ENCODE measurements around the gene BLVRA.

DNA sequence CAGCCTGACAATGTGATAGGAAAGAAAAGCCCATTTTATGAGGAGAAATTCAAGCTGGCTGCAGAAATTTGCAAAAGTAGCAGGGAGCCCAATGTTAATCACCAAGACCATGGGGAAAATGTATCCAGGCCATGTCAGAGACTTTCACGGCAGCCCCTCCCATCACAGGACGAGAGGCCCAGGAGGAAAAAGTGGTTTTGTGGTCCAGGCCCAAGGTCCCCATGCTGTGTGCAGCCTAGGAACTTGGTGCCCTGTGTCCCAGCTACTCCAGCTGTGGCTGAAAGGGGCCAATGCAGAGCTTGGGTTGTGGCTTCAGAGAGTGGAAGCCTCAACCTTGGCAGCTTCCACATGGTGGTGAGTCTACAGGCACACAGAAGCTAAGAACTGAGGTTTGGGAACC is 41.9 kb upstream of the BLVRA start:
- no peak for TF ChIP-seq EZH2 (IDR thresholded peaks at IDR 0.05; ENCODE audit: low read length)
- TF ChIP-seq, protein P1, sequence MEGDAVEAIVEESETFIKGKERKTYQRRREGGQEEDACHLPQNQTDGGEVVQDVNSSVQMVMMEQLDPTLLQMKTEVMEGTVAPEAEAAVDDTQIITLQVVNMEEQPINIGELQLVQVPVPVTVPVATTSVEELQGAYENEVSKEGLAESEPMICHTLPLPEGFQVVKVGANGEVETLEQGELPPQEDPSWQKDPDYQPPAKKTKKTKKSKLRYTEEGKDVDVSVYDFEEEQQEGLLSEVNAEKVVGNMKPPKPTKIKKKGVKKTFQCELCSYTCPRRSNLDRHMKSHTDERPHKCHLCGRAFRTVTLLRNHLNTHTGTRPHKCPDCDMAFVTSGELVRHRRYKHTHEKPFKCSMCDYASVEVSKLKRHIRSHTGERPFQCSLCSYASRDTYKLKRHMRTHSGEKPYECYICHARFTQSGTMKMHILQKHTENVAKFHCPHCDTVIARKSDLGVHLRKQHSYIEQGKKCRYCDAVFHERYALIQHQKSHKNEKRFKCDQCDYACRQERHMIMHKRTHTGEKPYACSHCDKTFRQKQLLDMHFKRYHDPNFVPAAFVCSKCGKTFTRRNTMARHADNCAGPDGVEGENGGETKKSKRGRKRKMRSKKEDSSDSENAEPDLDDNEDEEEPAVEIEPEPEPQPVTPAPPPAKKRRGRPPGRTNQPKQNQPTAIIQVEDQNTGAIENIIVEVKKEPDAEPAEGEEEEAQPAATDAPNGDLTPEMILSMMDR (optimal IDR thresholded peaks at IDR 0.05 in 1 of 3, IDR thresholded peaks at IDR 0.05 in 1 of 3, conservative IDR thresholded peaks at IDR 0.05 in 1 of 3; ENCODE audit: extremely low read depth in 1 of 3, insufficient read depth in 2 of 3, low read length in 3 of 3), result no peak
